ENCODE results near the gene UBE2J2. TPM values are rescaled to one million over a fixed set of nuclear protein-coding genes. Genes with fewer than 3 reads are reported as not detected.

Gene UBE2J2
- total and polyA plus RNA-seq, 2 of the 8 experiments (the other 6 are each of a cell fraction or from before 2014, with no cell fraction given): 33.6 to 67.9 TPM

GRCh38 chr1:1285611-1286311 lies 12.1 kb upstream of the UBE2J2 start (continued):
- TF ChIP-seq, protein P1, sequence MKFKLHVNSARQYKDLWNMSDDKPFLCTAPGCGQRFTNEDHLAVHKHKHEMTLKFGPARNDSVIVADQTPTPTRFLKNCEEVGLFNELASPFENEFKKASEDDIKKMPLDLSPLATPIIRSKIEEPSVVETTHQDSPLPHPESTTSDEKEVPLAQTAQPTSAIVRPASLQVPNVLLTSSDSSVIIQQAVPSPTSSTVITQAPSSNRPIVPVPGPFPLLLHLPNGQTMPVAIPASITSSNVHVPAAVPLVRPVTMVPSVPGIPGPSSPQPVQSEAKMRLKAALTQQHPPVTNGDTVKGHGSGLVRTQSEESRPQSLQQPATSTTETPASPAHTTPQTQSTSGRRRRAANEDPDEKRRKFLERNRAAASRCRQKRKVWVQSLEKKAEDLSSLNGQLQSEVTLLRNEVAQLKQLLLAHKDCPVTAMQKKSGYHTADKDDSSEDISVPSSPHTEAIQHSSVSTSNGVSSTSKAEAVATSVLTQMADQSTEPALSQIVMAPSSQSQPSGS (IDR thresholded peaks at IDR 0.05; ENCODE audit: low read length): no peak
- no peak for TF ChIP-seq MAFK (IDR thresholded peaks at IDR 0.05; ENCODE audit: low read depth, low read length)
- no peak for TF ChIP-seq POU5F1 (IDR thresholded peaks at IDR 0.05; ENCODE audit: low read depth, low read length)

Data from H1 (cell line).